Measurements from ENCODE around the gene KCNMA1.

- no peak for TF ChIP-seq POLR2A (IDR thresholded peaks at IDR 0.05)
- TF ChIP-seq, protein P1, sequence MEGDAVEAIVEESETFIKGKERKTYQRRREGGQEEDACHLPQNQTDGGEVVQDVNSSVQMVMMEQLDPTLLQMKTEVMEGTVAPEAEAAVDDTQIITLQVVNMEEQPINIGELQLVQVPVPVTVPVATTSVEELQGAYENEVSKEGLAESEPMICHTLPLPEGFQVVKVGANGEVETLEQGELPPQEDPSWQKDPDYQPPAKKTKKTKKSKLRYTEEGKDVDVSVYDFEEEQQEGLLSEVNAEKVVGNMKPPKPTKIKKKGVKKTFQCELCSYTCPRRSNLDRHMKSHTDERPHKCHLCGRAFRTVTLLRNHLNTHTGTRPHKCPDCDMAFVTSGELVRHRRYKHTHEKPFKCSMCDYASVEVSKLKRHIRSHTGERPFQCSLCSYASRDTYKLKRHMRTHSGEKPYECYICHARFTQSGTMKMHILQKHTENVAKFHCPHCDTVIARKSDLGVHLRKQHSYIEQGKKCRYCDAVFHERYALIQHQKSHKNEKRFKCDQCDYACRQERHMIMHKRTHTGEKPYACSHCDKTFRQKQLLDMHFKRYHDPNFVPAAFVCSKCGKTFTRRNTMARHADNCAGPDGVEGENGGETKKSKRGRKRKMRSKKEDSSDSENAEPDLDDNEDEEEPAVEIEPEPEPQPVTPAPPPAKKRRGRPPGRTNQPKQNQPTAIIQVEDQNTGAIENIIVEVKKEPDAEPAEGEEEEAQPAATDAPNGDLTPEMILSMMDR (IDR thresholded peaks at IDR 0.05) = no peak
Observed at GRCh38 chr10:77597560-77597959, 40.0 kb downstream of the KCNMA1 start.
